Small intestine (tissue), 7 donors: ENCODE data around the gene BCL3. TPM values are rescaled to one million over a fixed set of nuclear protein-coding genes. Genes with fewer than 3 reads are reported as not detected.
"Not testable (repeated sequence)": the region's sequence is repeated elsewhere in the genome, so short reads cannot be mapped to it uniquely, and the experiment has no call there.

ENCODE experiments used
- DNase-seq, 2 donors: peaks; one replicate each; pipeline versions ENCODE4 v3.0.0 to v3.0.0-alpha.2; 2013
- FAIRE-seq: peaks from 2 replicates; lab custom pipeline; 2012; peaks lifted over from hg19 to GRCh38; lab: Jason Lieb, UNC
- H3K27ac ChIP-seq, 3 donors: one replicate each; pipeline ENCODE4 v1.5.1; 2013; ENCODE audit warnings: low read length in 2 of 3, mild to moderate bottlenecking in 2 of 3, control low read depth in 1 of 3, inconsistent platforms in 1 of 3, low read depth in 1 of 3, moderate library complexity in 1 of 3
- H3K27me3 ChIP-seq, 3 donors: one replicate each; pipeline ENCODE4 v1.6.1; 2013; ENCODE audit warnings: low read length in 3 of 3, inconsistent platforms in 1 of 3; ENCODE audit not compliant: control insufficient read depth in 3 of 3, insufficient read depth in 3 of 3
- H3K36me3 ChIP-seq, 3 donors: one replicate each; pipeline ENCODE4 v1.6.1; 2013; ENCODE audit warnings: low read length in 3 of 3, inconsistent platforms in 1 of 3, low read depth in 1 of 3, mild to moderate bottlenecking in 1 of 3, moderate library complexity in 1 of 3; ENCODE audit not compliant: control insufficient read depth in 3 of 3, insufficient read depth in 2 of 3
- H3K4me1 ChIP-seq, 3 donors: one replicate each; pipeline ENCODE4 v1.6.1; 2013; ENCODE audit warnings: low read length in 2 of 3, inconsistent platforms in 1 of 3, low read depth in 1 of 3, mild to moderate bottlenecking in 1 of 3, moderate library complexity in 1 of 3; ENCODE audit not compliant: control insufficient read depth in 3 of 3, insufficient read depth in 2 of 3
- H3K4me3 ChIP-seq, 3 donors: one replicate each; pipeline ENCODE4 v1.5.1; 2013; ENCODE audit warnings: low read length in 3 of 3, control low read depth in 1 of 3, inconsistent platforms in 1 of 3, low read depth in 1 of 3, mild to moderate bottlenecking in 1 of 3, moderate library complexity in 1 of 3
- H3K9me3 ChIP-seq, 2 donors: one replicate each; pipeline ENCODE4 v1.6.1; 2013; ENCODE audit warnings: low read depth in 1 of 2, low read length in 1 of 2; ENCODE audit not compliant: control insufficient read depth in 2 of 2, insufficient read depth in 1 of 2
- WGBS, 3 donors: extraction: QIAGEN DNeasy Blood & Tissue Kit; methylation state at CpG; one replicate each; pipeline ENCODE4 v1.1.7; 2013; 5-methylcytosine and 5-hydroxymethylcytosine counted together
- polyA plus RNA-seq, 4 donors: library from polyadenylated mRNA; stranded (reverse) in 3 of 4; unstranded in 1 of 4; fragments of 200-250 nt in 3 of 4; fragments of 120-200 nt in 1 of 4; gene quantifications; one replicate each; pipeline versions ENCODE4 v1.2.1 to v1.2.3, GENCODE V29; 2013
- donor health status: healthy with polysubstance abuse.
- donor health status: control.
- donor health status: control.
- donor health status: Bipolar disorder and iron deficiency.
- donor health status: healthy.

The BCL3 gene
- polyA plus RNA-seq, 4 donors = 48.6 to 136 (median 77.3) TPM

- DNase-seq, FAIRE-seq, H3K27me3 ChIP-seq, H3K27ac ChIP-seq, H3K9me3 ChIP-seq, H3K4me3 ChIP-seq: not testable (repeated sequence)
- H3K4me1 ChIP-seq = peaks cover 0 to 19% (median 0%) of the 10 kb centered on the region in 3 donors
- 79 to 100% (median 89%) methylated on average over 2 of the region's 2 CpGs for WGBS, 3 donors
- peaks cover 0 to 61% (median 1%) of the 10 kb centered on the region in 3 donors for H3K36me3 ChIP-seq
These were observed 33.2 kb downstream of the BCL3 start for GRCh38 chr19:44781694-44782093.

DNA sequence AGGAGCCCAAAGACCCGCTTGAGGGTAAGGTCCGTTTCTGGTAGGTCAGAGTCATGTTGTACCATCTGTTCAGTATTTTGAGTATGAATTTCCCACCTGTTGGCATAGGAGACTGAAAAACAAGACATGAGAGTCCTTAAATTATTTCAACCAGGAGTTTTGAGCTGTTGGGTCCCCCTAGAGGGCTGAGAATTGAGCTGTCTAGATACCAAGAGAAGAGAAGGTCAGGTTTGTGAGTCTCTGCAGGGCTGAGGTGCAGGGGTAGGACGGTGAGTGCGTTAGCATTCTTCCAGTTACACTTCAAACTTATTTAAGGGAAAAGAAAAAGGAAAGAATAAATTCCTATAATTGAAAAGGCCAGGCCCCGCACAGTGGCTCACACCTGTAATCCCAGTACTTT is 34.2 kb downstream of the BCL3 start:
- 75 to 85% (median 81%) methylated on average over 5 of the region's 5 CpGs for WGBS, 3 donors

DNA sequence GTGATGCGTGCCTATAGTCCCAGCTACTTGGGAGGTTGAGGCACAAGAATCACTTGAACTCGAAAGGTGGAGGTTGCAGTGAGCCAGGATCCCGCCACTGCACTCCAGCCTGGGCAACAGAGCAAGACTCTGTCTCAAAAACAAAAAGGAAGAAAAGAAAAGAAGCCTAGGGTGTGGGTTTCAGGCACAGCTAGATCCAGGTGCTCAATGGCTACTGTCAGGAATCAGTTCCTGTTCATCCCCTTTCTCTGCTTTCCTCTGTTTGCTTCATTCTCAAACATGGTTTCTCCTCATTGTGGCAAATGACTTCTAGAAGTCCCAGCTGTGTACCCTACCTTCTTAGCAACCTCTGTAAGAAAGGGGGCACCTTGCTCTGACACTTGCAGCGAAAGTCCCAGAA is 35.0 kb downstream of the BCL3 start:
- WGBS, 3 donors = 92 to 99% (median 94%) methylated on average over 4 of the region's 4 CpGs
- peaks cover 0 to 19% (median 0%) of the 10 kb centered on the region in 3 donors for H3K4me1 ChIP-seq
- peaks cover 0 to 79% (median 4%) of the 10 kb centered on the region in 3 donors for H3K36me3 ChIP-seq
- FAIRE-seq (no peak), DNase-seq (no peak)
- no peak overlapping the region for H3K27ac ChIP-seq
- no peaks in the 10 kb centered on the region for H3K9me3 ChIP-seq
- no peaks in the 10 kb centered on the region for H3K27me3 ChIP-seq
- no peak overlapping the region for H3K4me3 ChIP-seq

More for the DNA sequence above, 34.2 kb downstream of the BCL3 start:
- Histone ChIP-seq H3K27ac (no peak overlapping the region), H3K36me3 (peaks cover 0 to 71% (median 3%) of the 10 kb centered on the region in 3 donors), H3K27me3 (no peaks in the 10 kb centered on the region), H3K4me3 (no peak overlapping the region), H3K4me1 (peaks cover 0 to 19% (median 0%) of the 10 kb centered on the region in 3 donors), H3K9me3 (no peaks in the 10 kb centered on the region)
- FAIRE-seq (no peak), DNase-seq (no peak)

DNA sequence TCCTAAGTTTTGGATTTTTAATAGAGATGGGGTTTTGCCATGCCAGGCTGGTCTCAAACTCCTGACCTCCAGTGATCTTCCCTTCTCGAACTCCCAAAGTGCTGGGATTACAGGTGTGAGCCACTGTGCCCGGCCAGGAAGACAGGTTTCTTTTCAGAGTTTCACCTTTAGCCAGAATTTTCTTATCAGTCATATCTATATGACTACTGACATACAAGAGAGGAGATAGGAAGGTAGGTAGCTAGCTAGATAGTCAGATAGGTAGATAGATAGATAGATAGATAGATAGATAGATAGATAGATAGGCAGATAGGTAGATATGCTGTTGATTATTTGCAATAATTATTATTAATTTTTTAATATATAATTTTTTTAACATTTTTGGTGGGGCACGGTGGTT is 36.8 kb downstream of the BCL3 start:
- H3K4me1 ChIP-seq = peaks cover 0 to 7% (median 0%) of the 10 kb centered on the region in 3 donors
- FAIRE-seq = no peak
- WGBS, 3 donors = 53 to 75% (median 69%) methylated on average over 3 of the region's 3 CpGs

GRCh38 chr19:44785993-44786392 is 37.5 kb downstream of the BCL3 start:
- FAIRE-seq = no peak
- H3K9me3 ChIP-seq = no peaks in the 10 kb centered on the region
- no peaks in the 10 kb centered on the region for H3K27me3 ChIP-seq
- H3K36me3 ChIP-seq = peaks cover 0 to 91% (median 16%) of the 10 kb centered on the region in 3 donors
- no peak overlapping the region for H3K4me3 ChIP-seq
- 81 to 88% (median 84%) methylated on average over 15 of the region's 15 CpGs for WGBS, 3 donors
- peaks cover 0 to 3% (median 0%) of the 10 kb centered on the region in 3 donors for H3K4me1 ChIP-seq
- no peak overlapping the region for H3K27ac ChIP-seq
- DNase-seq = no peak

More for the DNA sequence above, 36.8 kb downstream of the BCL3 start:
- DNase-seq = no peak
- Histone ChIP-seq H3K27me3 (no peaks in the 10 kb centered on the region), H3K4me3 (no peak overlapping the region), H3K9me3 (no peaks in the 10 kb centered on the region), H3K27ac (no peak overlapping the region), H3K36me3 (peaks cover 0 to 89% (median 16%) of the 10 kb centered on the region in 3 donors)

DNA sequence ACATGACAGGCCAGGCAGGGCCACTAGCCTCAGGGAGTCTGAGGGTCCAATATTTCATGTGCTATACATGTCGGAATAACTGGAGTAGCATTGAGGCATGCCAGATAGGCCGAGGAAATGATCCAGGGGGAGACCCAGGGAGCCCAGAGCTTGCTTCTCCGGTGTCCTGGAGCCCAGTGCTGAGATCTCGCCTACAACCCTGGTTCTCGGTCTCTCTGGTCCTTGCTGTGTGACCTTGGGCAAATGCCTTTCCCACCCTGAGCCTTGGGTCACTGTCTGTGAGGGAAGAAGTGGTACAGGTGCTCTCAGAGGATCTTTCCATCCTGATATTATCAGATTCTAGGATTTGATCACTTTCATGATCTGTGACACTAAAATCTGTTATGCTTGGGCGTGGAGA is 40.5 kb downstream of the BCL3 start:
- H3K36me3 ChIP-seq = peaks cover 0 to 98% (median 26%) of the 10 kb centered on the region in 3 donors

GRCh38 chr19:44789943-44790483 is 41.5 kb downstream of the BCL3 start:
- Histone ChIP-seq H3K4me3 (no peak overlapping the region), H3K27ac (no peak overlapping the region), H3K4me1 (no peaks in the 10 kb centered on the region), H3K27me3 (no peaks in the 10 kb centered on the region), H3K36me3 (peaks cover 0 to 98% (median 28%) of the 10 kb centered on the region in 3 donors), H3K9me3 (no peaks in the 10 kb centered on the region)
- FAIRE-seq (no peak), DNase-seq (no peak)
- 80 to 86% (median 83%) methylated on average over 13 of the region's 13 CpGs for WGBS, 3 donors

More for the DNA sequence above, 40.5 kb downstream of the BCL3 start:
- Histone ChIP-seq H3K9me3 (no peaks in the 10 kb centered on the region), H3K4me3 (no peak overlapping the region), H3K27ac (no peak overlapping the region), H3K4me1 (no peaks in the 10 kb centered on the region), H3K27me3 (no peaks in the 10 kb centered on the region)
- DNase-seq (no peak), FAIRE-seq (no peak)
- 89 to 92% (median 91%) methylated on average over 6 of the region's 6 CpGs for WGBS, 3 donors

DNA sequence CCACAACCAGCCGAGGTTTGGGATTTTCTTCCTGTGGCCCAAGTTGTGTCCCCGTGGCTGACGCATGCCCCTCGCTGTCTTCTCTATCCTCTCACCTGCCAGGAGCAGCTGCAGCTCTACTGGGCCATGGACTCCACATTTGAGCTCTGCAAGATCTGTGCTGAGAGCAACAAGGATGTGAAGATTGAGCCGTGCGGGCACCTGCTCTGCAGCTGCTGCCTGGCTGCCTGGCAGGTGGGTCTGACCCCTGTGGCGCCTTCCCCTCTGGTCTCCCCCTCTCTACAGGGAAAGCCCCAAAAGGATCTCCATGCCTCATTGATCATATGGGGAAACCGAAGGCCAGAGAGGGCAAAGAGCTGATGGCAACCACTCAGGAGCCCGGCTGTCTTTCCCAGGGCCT is 43.8 kb downstream of the BCL3 start:
- DNase-seq (no peak), FAIRE-seq (no peak)
- Histone ChIP-seq H3K27me3 (no peaks in the 10 kb centered on the region), H3K4me3 (no peak overlapping the region), H3K36me3 (peaks cover 0 to 99% (median 31%) of the 10 kb centered on the region in 3 donors), H3K4me1 (peaks cover 0 to 4% (median 0%) of the 10 kb centered on the region in 3 donors), H3K9me3 (no peaks in the 10 kb centered on the region), H3K27ac (no peak overlapping the region)
- 81 to 87% (median 86%) methylated on average over 9 of the region's 9 CpGs for WGBS, 3 donors
